Cardiac fibroblast (primary cell): ENCODE measurements around the gene GTF2F1.
"Not testable (repeated sequence)": the region's sequence is repeated elsewhere in the genome, so short reads cannot be mapped to it uniquely, and the experiment has no call there.

Experiments
- DNase-seq, 2 donors: peaks; one replicate each; pipeline versions ENCODE4 v3.0.0 to v3.0.0-alpha.2; 2010; ENCODE audit warnings: low read depth in 2 of 2
- H3K4me3 ChIP-seq, 2 donors: replicated peaks in 1 of 2; 1 replicate in 1 of 2; 2 replicates in 1 of 2; pipeline ENCODE4 v1.5.1; 2011; ENCODE audit warnings: low read depth in 2 of 2, low read length in 2 of 2, mild to moderate bottlenecking in 2 of 2, moderate library complexity in 1 of 2
- CTCF ChIP-seq: IDR thresholded peaks from one replicate; pipeline ENCODE4 v1.5.1; 2011; ENCODE audit warnings: low read depth, mild to moderate bottlenecking, low read length, inconsistent platforms

The GTF2F1 gene

GRCh38 chr19:6431891-6432290 is 38.9 kb upstream of the GTF2F1 start:
- TF ChIP-seq CTCF: no peak
- DNase-seq: no peak

GRCh38 chr19:6429419-6430221 is 36.7 kb upstream of the GTF2F1 start:
- TF ChIP-seq CTCF: no peak
- DNase-seq: no peak
- no peak overlapping the region for H3K4me3 ChIP-seq

More at GRCh38 chr19:6431891-6432290, 38.9 kb upstream of the GTF2F1 start:
- no peak overlapping the region for H3K4me3 ChIP-seq

- not testable (repeated sequence) for H3K4me3 ChIP-seq, DNase-seq
Observed at GRCh38 chr19:6428692-6429418, 35.9 kb upstream of the GTF2F1 start.

- no peak overlapping the region for H3K4me3 ChIP-seq
- DNase-seq: no peak
- TF ChIP-seq CTCF: no peak
Observed at GRCh38 chr19:6427131-6427530, 34.2 kb upstream of the GTF2F1 start.

GRCh38 chr19:6425732-6426620 is 33.0 kb upstream of the GTF2F1 start:
- no peak overlapping the region for H3K4me3 ChIP-seq
- DNase-seq: no peak
- no peak for TF ChIP-seq CTCF

GRCh38 chr19:6424939-6425731 is 32.2 kb upstream of the GTF2F1 start:
- peak; percentile 100 for DNase-seq
- no peak overlapping the region for H3K4me3 ChIP-seq
- TF ChIP-seq CTCF: no peak
